NAMALWA (cell line): ENCODE results near the gene RGS11.

Experiments used
- DNase-seq: peaks from one replicate; pipeline ENCODE4 v3.0.0-alpha.2; 2015; ENCODE audit warnings: low spot score

RGS11 gene

GRCh38 chr16:229731-230281 lies 45.9 kb downstream of the RGS11 start:
- DNase-seq = no peak

DNA sequence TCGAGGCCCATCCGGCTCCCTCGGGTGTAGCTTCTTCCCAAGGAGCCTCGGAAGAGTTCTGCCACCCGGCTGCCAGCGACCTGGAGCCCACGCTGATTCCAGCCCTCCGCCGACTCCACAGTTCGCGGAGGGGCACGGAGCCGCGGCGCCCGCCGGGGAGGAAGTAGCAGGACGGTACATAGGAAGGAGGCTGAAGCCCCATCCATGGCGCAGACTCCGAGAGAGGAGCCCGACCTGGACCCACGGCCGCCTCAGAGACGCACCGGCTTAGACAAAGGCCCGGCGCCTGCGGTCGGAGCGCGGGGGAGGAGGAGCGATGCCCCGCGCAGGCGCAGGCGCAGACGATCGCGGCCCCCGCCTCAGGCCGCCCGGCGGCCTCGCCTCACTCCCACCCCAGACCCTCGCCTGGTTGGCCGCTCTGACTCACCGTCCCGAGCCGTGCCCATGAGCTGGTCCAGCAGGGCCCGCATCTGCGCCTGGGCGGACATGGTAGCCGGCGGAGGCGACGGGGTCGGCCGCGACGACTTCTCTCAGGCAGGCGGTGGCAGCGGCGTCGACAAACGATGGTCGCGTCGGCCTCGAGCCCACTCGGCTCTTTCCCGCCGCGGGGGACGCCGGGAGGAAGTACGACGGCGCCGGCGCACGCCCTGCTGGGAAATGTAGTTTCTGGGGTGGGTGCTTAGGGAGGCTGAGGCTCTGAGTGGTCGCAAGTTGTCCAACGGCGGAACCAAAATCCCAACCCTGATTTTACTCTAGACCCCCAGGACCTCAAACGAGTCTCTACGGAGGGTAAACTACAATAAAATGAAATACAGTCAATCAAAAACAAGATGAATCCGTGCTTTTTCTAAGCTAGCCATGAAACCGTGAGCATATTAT lies 46.7 kb downstream of the RGS11 start, which contains the start of gene LUC7L:
TSS of gene LUC7L (minus strand) at position 598 of the 879 bp plus-strand sequence. CDS start at position 488, 110 bp downstream.
- peak; percentile 92 for DNase-seq

DNA sequence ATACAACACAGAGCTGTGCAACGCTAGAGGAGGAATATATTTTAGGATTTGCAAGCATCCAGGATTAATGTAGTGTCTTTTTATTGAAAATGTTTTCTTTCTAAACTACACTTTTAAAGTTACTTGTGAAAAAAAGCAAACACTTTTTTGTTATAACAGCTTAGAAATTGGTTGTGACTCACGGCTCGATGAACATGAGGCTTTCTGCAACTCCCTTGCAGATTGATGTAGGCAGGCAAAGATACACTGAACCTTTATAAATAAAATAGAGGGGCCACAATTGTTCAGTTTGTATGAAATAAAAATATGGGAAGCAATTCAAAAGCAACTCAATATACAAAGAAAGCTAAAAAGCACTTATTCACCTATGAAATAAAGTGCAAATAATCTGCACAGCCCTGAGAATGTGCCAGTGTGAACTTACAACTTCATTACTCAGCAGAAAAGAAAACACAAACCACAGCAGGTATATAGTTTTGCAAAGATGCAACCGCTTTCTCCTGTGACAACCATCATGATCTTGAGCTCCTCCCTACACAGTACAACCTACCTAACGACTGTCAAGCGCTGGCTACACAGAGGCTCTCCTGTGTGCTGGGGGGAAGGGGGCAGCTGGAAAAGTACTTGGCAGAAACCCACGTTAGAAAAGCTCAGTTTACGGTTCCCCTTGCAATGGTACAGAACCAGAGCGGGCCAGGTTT lies 47.4 kb downstream of the RGS11 start:
- peak; percentile 49 for DNase-seq

DNA sequence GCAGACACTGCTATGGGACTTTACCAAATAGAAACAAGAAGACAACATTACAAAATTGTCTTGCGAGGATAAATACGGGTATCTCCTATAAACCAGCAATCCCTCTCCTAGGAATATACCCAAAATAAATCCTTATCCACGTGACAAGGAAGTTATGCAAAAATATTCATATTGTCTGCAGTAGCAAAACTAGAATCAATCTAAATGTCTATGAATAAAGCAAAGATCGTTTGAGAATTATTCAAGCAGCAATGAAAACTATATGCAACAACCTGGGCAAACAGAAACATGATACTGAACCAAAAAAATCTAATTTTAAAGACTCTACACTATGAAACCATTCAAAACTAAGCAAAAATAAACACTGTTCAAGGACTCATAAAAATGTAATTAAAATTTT lies 55.7 kb downstream of the RGS11 start:
- DNase-seq = no peak
